Retinal pigment epithelial cell (primary cell): Measurements from ENCODE around the gene KCNJ14.
"Not testable (repeated sequence)": the region's sequence is repeated elsewhere in the genome, so short reads cannot be mapped to it uniquely, and the experiment has no call there.

Experiments used
- DNase-seq: peaks from one replicate; pipeline ENCODE4 v3.0.0-alpha.2; 2010; ENCODE audit warnings: low read depth
- H3K4me3 ChIP-seq: 2 replicates; pipeline ENCODE4 v1.5.1; 2011; ENCODE audit warnings: mild to moderate bottlenecking, low read length, control low read depth, moderate library complexity
- CTCF ChIP-seq: conservative IDR thresholded peaks from 2 replicates; pipeline ENCODE4 v1.5.1; 2011; ENCODE audit warnings: low read depth, low read length, control low read depth, inconsistent platforms

The KCNJ14 gene

DNA sequence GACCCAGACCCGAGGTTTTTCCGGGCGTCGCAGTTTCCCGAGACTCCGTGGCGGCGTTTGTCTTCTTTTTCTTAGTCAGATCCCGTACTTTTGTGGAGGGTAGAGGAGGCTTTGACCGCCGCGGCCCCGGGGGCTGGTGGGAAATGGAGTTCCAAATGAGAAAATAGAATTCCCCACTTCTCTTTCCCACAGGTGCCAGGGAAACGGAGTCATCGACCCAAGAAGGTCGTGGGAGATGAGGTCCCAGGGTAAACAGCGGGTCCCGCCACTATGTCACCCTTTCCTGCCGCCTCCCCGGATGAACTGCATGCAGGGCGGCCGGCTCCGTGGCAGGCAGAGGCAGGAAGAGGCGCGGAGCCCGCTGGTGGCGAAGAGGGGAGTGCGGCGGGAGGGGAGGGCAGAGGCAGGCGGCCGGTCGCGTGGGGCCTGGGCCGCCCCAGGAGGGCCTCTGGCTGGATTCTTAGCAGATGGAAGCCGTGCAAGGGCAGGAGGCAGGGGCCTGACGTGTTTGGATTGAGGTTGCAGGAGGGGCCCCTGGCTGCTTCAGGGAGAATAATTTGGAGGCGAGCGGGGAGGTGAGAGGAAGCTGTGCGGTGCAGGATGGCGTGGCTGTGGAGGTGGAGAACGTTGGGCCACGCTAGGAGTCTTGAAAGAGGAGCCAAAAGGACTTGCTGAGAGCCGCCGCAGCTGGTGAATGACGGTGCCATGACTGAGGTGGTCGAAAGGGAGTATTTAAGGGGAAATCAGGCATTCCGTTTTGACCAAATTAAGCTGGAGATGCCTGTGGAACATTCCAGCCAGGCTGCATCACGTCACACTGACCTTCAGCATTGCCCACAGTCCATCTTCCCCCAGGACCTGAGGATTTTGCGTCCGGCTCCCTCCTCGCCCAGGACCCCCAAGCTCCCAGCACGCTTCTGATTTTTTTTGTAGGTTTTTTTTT is 25.5 kb downstream of the KCNJ14 start:
- DNase-seq, result no peak
- peak overlapping the region; percentile 47 for H3K4me3 ChIP-seq
- TF ChIP-seq CTCF, result no peak

DNA sequence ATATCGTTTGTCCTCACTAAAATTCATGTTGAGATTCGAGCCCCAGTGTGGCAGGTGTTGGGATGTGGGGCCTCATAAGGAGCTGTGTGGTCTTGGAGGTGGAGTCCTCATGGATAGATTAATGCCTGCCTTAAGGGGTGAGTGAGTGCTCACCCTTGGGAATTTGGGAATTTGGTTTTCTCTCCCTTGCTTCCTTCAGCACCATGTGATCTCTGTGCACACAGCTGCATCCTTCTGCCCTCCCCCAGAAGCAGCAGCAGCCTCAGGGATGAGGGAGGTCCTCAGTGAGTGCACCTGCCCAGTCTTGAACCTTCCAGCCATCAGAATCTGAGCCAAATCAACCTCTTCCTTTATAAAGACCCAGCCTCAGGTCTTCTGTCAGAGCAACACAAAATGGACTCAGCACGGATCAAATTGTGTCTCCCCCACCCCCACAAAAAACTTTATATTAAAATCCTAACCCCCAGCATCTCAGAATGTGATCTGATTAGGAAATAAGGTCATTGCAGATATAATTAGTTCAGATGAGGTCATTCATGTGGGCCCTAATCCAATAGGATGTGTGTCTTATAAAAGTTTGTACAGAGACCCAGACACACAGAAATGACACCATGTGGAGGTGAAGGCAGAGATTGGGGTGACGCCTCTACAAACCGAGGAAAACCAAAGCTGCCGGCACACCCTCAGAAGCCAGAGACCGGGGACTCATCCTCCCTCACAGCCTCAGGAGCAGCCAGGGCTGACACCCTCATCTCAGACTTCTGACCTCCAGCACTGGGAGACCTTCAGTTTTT is 26.7 kb downstream of the KCNJ14 start:
- TF ChIP-seq CTCF, result no peak
- no peak overlapping the region for H3K4me3 ChIP-seq
- no peak for DNase-seq

- no peak for TF ChIP-seq CTCF
- no peak for DNase-seq
- H3K4me3 ChIP-seq, result no peak overlapping the region
These were observed 27.9 kb downstream of the KCNJ14 start for GRCh38 chr19:48483301-48483700.

- TF ChIP-seq CTCF, result no peak
- no peak for DNase-seq
These were observed 29.0 kb downstream of the KCNJ14 start for GRCh38 chr19:48484247-48484893.

GRCh38 chr19:48484931-48485612 is 29.7 kb downstream of the KCNJ14 start:
- no peak overlapping the region for H3K4me3 ChIP-seq
- no peak for TF ChIP-seq CTCF
- DNase-seq, result no peak

More at GRCh38 chr19:48484247-48484893, 29.0 kb downstream of the KCNJ14 start:
- no peak overlapping the region for H3K4me3 ChIP-seq

- H3K4me3 ChIP-seq, DNase-seq: not testable (repeated sequence)
These were observed 31.3 kb downstream of the KCNJ14 start for GRCh38 chr19:48486706-48487105.

DNA sequence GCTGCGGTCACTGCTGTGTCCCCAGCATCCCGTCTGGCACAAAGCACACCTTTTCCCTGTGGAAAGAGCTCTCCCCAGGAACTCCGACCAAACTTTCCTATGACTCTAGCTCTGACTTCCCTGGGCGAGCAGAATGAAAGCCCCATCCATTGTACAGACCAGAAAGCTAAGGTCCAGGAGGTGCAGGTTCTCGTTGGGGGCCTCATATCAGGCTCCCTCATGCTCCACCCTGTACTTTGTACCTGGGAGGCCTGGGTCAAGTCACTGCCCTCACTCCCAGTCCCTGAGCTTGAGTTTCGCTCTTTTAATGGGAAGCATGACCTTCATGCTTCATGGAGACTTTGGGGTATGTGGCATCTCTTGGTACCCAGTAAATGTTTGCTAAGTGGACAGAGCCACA is 32.2 kb downstream of the KCNJ14 start:
- no peak for DNase-seq
- no peak for TF ChIP-seq CTCF
- H3K4me3 ChIP-seq, result no peak overlapping the region
